Mesothelial cell of epicardium (in vitro differentiated cells): Measurements from ENCODE around the gene CRACDL. TPM values are rescaled to one million over a fixed set of nuclear protein-coding genes. Genes with fewer than 3 reads are reported as not detected.

ENCODE experiments used
- DNase-seq, 2 experiments: peaks; one replicate each; pipeline ENCODE4 v3.0.0; 2021; ENCODE audit warnings: low spot score in 2 of 2; ENCODE audit not compliant: unreplicated experiment in 2 of 2
- H3K27ac Mint-ChIP-seq: 2 replicates; pipeline ENCODE4 v1.8.0; 2021; ENCODE audit warnings: mixed read lengths
- H3K27me3 Mint-ChIP-seq: 2 replicates; pipeline ENCODE4 v1.8.0; 2021; ENCODE audit warnings: low read depth, mixed read lengths
- H3K36me3 Mint-ChIP-seq: 2 replicates; pipeline ENCODE4 v1.8.0; 2021; ENCODE audit warnings: mixed read lengths
- H3K4me1 Mint-ChIP-seq: 2 replicates; pipeline ENCODE4 v1.8.0; 2021; ENCODE audit warnings: mixed read lengths
- H3K4me3 Mint-ChIP-seq: 2 replicates; pipeline ENCODE4 v1.8.0; 2021; ENCODE audit warnings: mild to moderate bottlenecking, moderate library complexity, mixed read lengths
- H3K9me3 Mint-ChIP-seq: 2 replicates; pipeline ENCODE4 v1.8.0; 2021; ENCODE audit warnings: mixed read lengths
- total RNA-seq: library from RNA; stranded (reverse); gene quantifications from 3 replicates; pipeline ENCODE4 v1.2.1, GENCODE V29; 2021
- TF ChIP-seq, protein P1 (sequence below): fragments of 200-600 bp; sonication (generic); IDR thresholded peaks from one replicate; pipeline ENCODE4 v1.5.0; 2021; ENCODE audit warnings: antibody characterized with exemption; ENCODE audit not compliant: unreplicated experiment

Gene CRACDL
- total RNA-seq, 1 donor from 2014 or later, result 1.7 TPM

DNA sequence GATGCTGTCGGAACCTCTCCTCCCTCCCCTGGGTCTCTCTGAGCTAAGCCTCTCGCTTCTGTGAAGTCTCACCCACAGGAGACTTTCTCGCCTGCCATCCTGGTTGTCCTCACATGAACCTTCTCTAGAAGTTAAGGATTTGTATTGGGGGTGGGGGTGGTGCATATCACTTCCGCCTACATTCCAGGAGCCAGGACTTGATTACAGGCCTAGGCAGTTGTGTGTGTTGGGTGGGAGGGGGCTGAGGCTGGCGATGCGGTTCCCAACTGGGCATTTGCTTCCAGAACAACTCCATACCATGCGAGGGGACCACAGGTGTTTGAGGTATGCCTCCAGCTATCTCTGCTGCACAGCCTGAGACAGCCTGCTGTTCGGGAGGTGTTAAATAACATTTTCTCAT lies 148.3 kb downstream of the CRACDL start:
- Mint-ChIP-seq H3K4me3 (no peak overlapping the region), H3K9me3 (no peaks in the 10 kb centered on the region), H3K27me3 (peaks cover 1% of the 10 kb centered on the region), H3K4me1 (peaks cover 8% of the 10 kb centered on the region), H3K27ac (no peak overlapping the region), H3K36me3 (no peaks in the 10 kb centered on the region)
- TF ChIP-seq, protein P1, sequence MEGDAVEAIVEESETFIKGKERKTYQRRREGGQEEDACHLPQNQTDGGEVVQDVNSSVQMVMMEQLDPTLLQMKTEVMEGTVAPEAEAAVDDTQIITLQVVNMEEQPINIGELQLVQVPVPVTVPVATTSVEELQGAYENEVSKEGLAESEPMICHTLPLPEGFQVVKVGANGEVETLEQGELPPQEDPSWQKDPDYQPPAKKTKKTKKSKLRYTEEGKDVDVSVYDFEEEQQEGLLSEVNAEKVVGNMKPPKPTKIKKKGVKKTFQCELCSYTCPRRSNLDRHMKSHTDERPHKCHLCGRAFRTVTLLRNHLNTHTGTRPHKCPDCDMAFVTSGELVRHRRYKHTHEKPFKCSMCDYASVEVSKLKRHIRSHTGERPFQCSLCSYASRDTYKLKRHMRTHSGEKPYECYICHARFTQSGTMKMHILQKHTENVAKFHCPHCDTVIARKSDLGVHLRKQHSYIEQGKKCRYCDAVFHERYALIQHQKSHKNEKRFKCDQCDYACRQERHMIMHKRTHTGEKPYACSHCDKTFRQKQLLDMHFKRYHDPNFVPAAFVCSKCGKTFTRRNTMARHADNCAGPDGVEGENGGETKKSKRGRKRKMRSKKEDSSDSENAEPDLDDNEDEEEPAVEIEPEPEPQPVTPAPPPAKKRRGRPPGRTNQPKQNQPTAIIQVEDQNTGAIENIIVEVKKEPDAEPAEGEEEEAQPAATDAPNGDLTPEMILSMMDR, result no peak
- no peak for DNase-seq

DNA sequence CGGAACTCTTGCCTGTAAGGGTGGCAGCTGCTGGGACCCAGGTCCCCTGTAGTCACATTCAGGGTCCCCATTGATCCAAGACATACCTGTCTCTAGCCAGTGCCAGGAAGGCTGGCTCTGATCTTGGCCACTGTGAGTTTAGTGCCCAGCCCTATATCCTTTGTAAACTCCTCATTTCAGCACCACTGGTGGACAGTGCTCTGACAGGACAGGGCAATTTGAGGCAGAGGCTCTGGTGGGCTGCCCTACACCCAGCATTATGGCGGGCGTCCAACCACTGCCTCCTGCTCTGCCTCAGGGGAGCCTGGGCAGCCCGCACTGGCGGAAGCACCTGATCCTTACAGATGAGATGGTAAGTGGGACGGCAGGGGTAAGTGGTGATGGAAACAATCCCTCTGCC lies 149.8 kb downstream of the CRACDL start:
- peaks cover under 1% of the 10 kb centered on the region for H3K27me3 Mint-ChIP-seq

GRCh38 chr2:98782570-98782969 lies 153.5 kb downstream of the CRACDL start:
- Mint-ChIP-seq H3K27ac (no peak overlapping the region), H3K4me3 (no peak overlapping the region), H3K27me3 (no peaks in the 10 kb centered on the region), H3K4me1 (no peaks in the 10 kb centered on the region), H3K9me3 (peaks cover 15% of the 10 kb centered on the region), H3K36me3 (peaks cover 5% of the 10 kb centered on the region)
- DNase-seq, result no peak
- TF ChIP-seq, protein P1, result no peak

More for the DNA sequence above, 149.8 kb downstream of the CRACDL start:
- Mint-ChIP-seq H3K9me3 (peaks cover 11% of the 10 kb centered on the region), H3K4me3 (no peak overlapping the region), H3K36me3 (peaks cover 5% of the 10 kb centered on the region), H3K27ac (no peak overlapping the region), H3K4me1 (peaks cover 6% of the 10 kb centered on the region)
- TF ChIP-seq, protein P1, result no peak
- no peak for DNase-seq

DNA sequence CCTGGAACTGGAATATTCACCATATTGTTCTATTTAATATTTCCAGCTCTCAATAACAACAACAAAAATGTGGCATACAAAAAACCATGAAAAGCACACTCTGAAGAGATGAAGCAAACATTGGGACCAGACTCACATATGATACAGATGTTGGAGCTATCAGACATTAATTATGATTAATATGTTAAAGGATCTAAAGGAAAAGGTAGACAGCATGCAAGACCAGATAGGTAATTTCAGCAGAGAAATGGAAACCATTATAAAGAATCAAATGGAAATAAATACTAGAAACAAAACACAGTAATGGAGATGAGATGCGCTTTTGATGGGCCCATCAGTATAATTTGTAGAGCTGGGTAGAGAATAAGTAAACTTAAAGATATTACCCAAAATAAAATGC lies 154.2 kb downstream of the CRACDL start:
- Mint-ChIP-seq H3K9me3 (peaks cover 15% of the 10 kb centered on the region), H3K27me3 (no peaks in the 10 kb centered on the region), H3K36me3 (peaks cover 5% of the 10 kb centered on the region), H3K27ac (no peak overlapping the region), H3K4me1 (no peaks in the 10 kb centered on the region), H3K4me3 (no peak overlapping the region)
- TF ChIP-seq, protein P1, result no peak
- DNase-seq, result no peak

DNA sequence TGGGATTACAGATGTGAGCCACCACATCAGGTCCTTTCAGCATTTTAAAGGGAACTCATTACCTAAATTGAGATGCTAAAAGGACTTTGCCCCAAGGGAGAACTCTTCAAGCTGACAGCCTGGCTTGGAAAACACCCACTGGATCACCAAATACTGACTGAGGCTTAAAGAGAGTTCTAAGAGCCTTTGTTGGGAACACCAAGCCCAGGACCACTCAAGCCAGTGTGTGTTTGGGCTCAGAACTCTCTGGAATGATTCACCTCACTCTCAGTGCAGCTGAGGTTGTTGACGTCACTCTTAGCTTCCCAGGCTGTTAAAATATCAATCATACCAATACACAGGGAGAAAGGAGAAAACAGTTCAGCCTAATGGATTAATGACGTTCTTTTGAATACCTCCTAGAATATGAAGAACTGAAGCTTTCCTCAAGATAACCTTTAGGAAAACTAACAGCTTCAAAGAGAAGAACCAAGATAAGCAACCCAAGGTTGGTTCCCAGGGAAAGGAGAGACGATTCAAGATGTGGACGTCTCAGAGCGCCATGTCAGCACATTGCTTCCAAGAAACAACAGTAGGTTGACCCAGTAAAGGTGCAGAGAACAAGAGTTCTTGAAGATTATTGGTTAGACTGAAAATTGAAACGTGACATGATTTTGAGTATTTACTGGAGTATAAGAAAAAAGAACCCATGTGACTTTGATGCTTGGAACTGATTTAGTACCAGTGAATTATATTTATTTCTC lies 157.1 kb downstream of the CRACDL start:
- Mint-ChIP-seq H3K4me1 (no peaks in the 10 kb centered on the region), H3K27me3 (no peaks in the 10 kb centered on the region), H3K36me3 (peaks cover 5% of the 10 kb centered on the region), H3K4me3 (no peak overlapping the region), H3K9me3 (peaks cover 15% of the 10 kb centered on the region), H3K27ac (no peak overlapping the region)
- TF ChIP-seq, protein P1, result no peak
- no peak for DNase-seq
